Fibroblast of villous mesenchyme (primary cell): Measurements from ENCODE around the gene UBE2R2. TPM values are rescaled to one million over a fixed set of nuclear protein-coding genes. Genes with fewer than 3 reads are reported as not detected.

Experiments
- DNase-seq: peaks from one replicate; pipeline ENCODE4 v3.0.0-alpha.2; 2010; ENCODE audit warnings: low read depth
- H3K4me3 ChIP-seq: 2 replicates; pipeline ENCODE4 v1.5.1; 2011; ENCODE audit warnings: low read depth, mild to moderate bottlenecking, low read length
- CTCF ChIP-seq: IDR thresholded peaks from 2 replicates; pipeline ENCODE4 v1.5.1; 2012; ENCODE audit warnings: low read depth, mild to moderate bottlenecking, low read length; ENCODE audit not compliant: insufficient read depth
- total RNA-seq: library from RNA; depleted of rRNA; stranded (reverse); fragments of >200 nt; gene quantifications from 2 replicates; pipeline ENCODE4 v1.2.3, GENCODE V29; 2012

The UBE2R2 gene
- total RNA-seq, 1 donor: 20.3 TPM

- no peak for TF ChIP-seq CTCF
- H3K4me3 ChIP-seq: no peak overlapping the region
- no peak for DNase-seq
These were observed 63.5 kb downstream of the UBE2R2 start for GRCh38 chr9:33880211-33881089.

GRCh38 chr9:33881635-33882034 lies 64.7 kb downstream of the UBE2R2 start:
- no peak for DNase-seq
- no peak overlapping the region for H3K4me3 ChIP-seq
- TF ChIP-seq CTCF: no peak

GRCh38 chr9:33884856-33885701 lies 68.1 kb downstream of the UBE2R2 start:
- no peak for TF ChIP-seq CTCF
- H3K4me3 ChIP-seq: no peak overlapping the region
- peak; percentile 47 for DNase-seq

GRCh38 chr9:33885948-33886347 lies 69.0 kb downstream of the UBE2R2 start:
- no peak for TF ChIP-seq CTCF

GRCh38 chr9:33893861-33894260 lies 76.9 kb downstream of the UBE2R2 start:
- H3K4me3 ChIP-seq: no peak overlapping the region
- TF ChIP-seq CTCF: no peak
- no peak for DNase-seq

More at GRCh38 chr9:33885948-33886347, 69.0 kb downstream of the UBE2R2 start:
- DNase-seq: no peak
- H3K4me3 ChIP-seq: no peak overlapping the region

- no peak for DNase-seq
- H3K4me3 ChIP-seq: no peak overlapping the region
- no peak for TF ChIP-seq CTCF
These were observed 77.4 kb downstream of the UBE2R2 start for GRCh38 chr9:33894316-33894715.
